Sigmoid colon (tissue), 7 donors: ENCODE results near the gene AFAP1. TPM values are rescaled to one million over a fixed set of nuclear protein-coding genes. Genes with fewer than 3 reads are reported as not detected.

Experiments used
- DNase-seq: peaks from one replicate; pipeline ENCODE4 v3.0.0-alpha.2; 2019
- H3K27ac ChIP-seq, 4 donors: fragments of 200-600 bp; sonication (generic); one replicate each; pipeline ENCODE4 v1.5.1; 2016 to 2019; ENCODE audit warnings: mild to moderate bottlenecking in 1 of 4
- H3K27me3 ChIP-seq, 3 donors: fragments of 200-600 bp; sonication (generic); one replicate each; pipeline ENCODE4 v1.5.1; 2019; ENCODE audit warnings: mild to moderate bottlenecking in 1 of 3
- H3K36me3 ChIP-seq, 4 donors: fragments of 200-600 bp; sonication (generic); one replicate each; pipeline ENCODE4 v1.5.1; 2016 to 2019
- H3K4me1 ChIP-seq, 4 donors: fragments of 200-600 bp; sonication (generic); one replicate each; pipeline ENCODE4 v1.5.1; 2017 to 2019
- H3K4me3 ChIP-seq, 4 donors: fragments of 200-600 bp; sonication (generic); one replicate each; pipeline ENCODE4 v1.5.1; 2017 to 2019; ENCODE audit warnings: mild to moderate bottlenecking in 2 of 4, moderate library complexity in 1 of 4
- H3K9me3 ChIP-seq, 4 donors: fragments of 200-600 bp in 3 of 4; sonication (generic) in 3 of 4; one replicate each; pipeline versions ENCODE4 v1.5.1 to v1.6.1; 2013 to 2019
- EP300 ChIP-seq, 4 donors: sonication (generic); formaldehyde crosslinking; IDR thresholded peaks; one replicate each; pipeline ENCODE4 v1.6.1; 2017; ENCODE audit warnings: antibody characterized with exemption in 4 of 4
- POLR2A ChIP-seq, 2 donors: fragments of 450-650 bp; IDR thresholded peaks; one replicate each; pipeline ENCODE4 v1.6.1; 2016; ENCODE audit warnings: antibody characterized with exemption in 2 of 2, mild to moderate bottlenecking in 2 of 2, moderate library complexity in 2 of 2
- POLR2AphosphoS5 ChIP-seq, 4 donors: sonication (generic); formaldehyde crosslinking; IDR thresholded peaks; one replicate each; pipeline ENCODE4 v1.6.1; 2017; ENCODE audit warnings: antibody characterized with exemption in 4 of 4
- WGBS, 2 donors: extraction: QIAGEN DNeasy Blood & Tissue Kit; methylation state at CpG; one replicate each; pipeline ENCODE4 v1.1.7; 2013; 5-methylcytosine and 5-hydroxymethylcytosine counted together
- intact Hi-C: fragments of 100-400 bp; cut with DNase I; formaldehyde crosslinking; loops from one replicate; pipeline ENCODE4 v1.15.1; 2023
- polyA plus RNA-seq, 3 donors: library from polyadenylated mRNA; stranded (reverse); fragments of 200-250 nt; gene quantifications; one replicate each; pipeline ENCODE4 v1.2.3, GENCODE V29; 2013
- total RNA-seq, 4 donors: library from RNA; depleted of rRNA; stranded (reverse); fragments of >200 nt; gene quantifications; one replicate each; pipeline ENCODE4 v1.1.0, GENCODE V29; 2016
- TF ChIP-seq, protein P1 (sequence below), 4 experiments: fragments of 450-650 bp in 3 of 4; fragments of 200-600 bp in 1 of 4; IDR thresholded peaks; one replicate each; pipeline ENCODE4 v1.5.1; 2016 to 2019; ENCODE audit warnings: antibody characterized with exemption in 4 of 4, mild to moderate bottlenecking in 3 of 4, moderate library complexity in 2 of 4
- donor health status: healthy with polysubstance abuse.
- donor health status: Bipolar disorder and iron deficiency.
- donor health status: healthy.

AFAP1 gene
- total and polyA plus RNA-seq, 7 donors, result 7.6 to 51.3 (median 24.0) TPM

DNA sequence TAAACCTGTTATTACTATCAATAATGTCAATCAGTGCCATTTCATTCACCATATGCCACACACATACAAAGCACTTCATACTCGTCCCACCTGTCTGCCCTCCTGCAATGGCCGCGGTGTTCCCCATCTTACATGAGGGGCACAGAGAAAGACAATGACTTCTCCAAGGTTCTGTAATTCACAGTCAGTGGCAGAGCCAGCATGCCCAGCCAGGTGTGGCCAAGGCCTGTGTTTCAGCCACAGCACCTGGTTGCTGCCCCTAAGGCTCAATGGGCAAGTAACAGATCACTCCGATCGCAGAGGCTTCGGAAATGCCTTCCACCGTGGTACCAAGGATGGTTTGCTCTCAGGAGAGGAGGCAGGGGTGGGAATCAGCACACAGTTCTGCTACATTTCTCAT lies 10.9 kb downstream of the AFAP1 start:
- H3K9me3 ChIP-seq, result no peaks in the 10 kb centered on the region
- 82 to 89% methylated on average over 7 of the region's 7 CpGs for WGBS, 2 donors
- intact Hi-C loops, result loop anchor here (2.0 kb wide), 1 partner anchor 124 kb away; no protein-coding TSS in a partner anchor
- DNase-seq, result peak; percentile 48
- no peaks in the 10 kb centered on the region for H3K36me3 ChIP-seq
- H3K27me3 ChIP-seq, result no peaks in the 10 kb centered on the region
- peaks cover 0 to 57% (median 43%) of the 10 kb centered on the region in 4 donors for H3K4me1 ChIP-seq
- no peak overlapping the region for H3K4me3 ChIP-seq
- H3K27ac ChIP-seq, result peak overlapping the region; percentile 39 to 58 (median 50)
- TF ChIP-seq POLR2A (IDR thresholded peaks at IDR 0.05) (no peak), EP300 (IDR thresholded peaks at IDR 0.05) (no peak), POLR2AphosphoS5 (IDR thresholded peaks at IDR 0.05) (no peak)
- TF ChIP-seq, protein P1, sequence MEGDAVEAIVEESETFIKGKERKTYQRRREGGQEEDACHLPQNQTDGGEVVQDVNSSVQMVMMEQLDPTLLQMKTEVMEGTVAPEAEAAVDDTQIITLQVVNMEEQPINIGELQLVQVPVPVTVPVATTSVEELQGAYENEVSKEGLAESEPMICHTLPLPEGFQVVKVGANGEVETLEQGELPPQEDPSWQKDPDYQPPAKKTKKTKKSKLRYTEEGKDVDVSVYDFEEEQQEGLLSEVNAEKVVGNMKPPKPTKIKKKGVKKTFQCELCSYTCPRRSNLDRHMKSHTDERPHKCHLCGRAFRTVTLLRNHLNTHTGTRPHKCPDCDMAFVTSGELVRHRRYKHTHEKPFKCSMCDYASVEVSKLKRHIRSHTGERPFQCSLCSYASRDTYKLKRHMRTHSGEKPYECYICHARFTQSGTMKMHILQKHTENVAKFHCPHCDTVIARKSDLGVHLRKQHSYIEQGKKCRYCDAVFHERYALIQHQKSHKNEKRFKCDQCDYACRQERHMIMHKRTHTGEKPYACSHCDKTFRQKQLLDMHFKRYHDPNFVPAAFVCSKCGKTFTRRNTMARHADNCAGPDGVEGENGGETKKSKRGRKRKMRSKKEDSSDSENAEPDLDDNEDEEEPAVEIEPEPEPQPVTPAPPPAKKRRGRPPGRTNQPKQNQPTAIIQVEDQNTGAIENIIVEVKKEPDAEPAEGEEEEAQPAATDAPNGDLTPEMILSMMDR (IDR thresholded peaks at IDR 0.05), result no peak

DNA sequence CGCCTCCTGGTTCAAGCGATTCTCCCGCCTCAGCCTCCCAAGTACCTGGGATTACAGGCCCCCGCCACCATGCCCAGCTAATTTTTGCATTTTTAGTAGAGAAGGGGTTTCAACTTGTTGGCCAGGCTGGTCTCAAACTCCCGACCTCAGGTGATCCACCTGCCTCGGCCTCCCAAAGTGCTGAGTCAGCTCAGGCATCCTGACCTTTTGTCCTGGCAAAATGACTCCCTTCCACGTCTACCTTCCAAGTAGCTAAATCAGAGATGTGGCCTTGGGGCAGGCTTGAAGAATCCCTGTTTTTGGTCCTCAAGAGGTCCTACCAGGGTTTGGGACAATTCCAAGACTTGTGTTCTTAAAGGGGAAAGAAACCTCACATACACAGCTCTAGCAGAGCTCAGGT lies 12.8 kb downstream of the AFAP1 start:
- H3K4me3 ChIP-seq, result no peak overlapping the region
- DNase-seq, result peak; percentile 30
- 87 to 92% methylated on average over 7 of the region's 7 CpGs for WGBS, 2 donors
- no peaks in the 10 kb centered on the region for H3K27me3 ChIP-seq
- H3K27ac ChIP-seq, result peak overlapping the region in 1 of 4 donors; percentile 22
- intact Hi-C loops, result no loop called here
- peaks cover 0 to 60% (median 41%) of the 10 kb centered on the region in 4 donors for H3K4me1 ChIP-seq
- no peaks in the 10 kb centered on the region for H3K36me3 ChIP-seq
- TF ChIP-seq EP300 (IDR thresholded peaks at IDR 0.05), result no peak
- no peaks in the 10 kb centered on the region for H3K9me3 ChIP-seq

DNA sequence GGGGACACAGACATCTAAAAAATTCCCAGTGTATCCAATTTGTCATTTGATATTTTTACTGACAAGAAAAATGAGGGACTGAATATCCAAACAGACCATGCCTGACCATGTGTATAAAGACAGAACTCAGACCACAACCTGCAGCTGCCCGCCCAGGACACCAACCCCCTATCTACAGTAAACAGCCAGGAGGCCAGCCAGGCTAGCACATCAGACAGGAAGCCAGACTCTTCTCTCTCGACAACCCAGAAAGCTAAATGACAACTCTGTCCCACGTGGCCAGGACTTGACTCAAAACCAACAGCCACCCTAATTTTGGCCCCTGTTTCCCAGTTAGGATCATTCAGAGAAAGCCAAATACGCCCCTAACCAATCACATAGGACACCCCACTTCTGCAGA lies 15.1 kb downstream of the AFAP1 start:
- peak overlapping the region; percentile 10 to 52 (median 42) for H3K27ac ChIP-seq
- 77 to 81% methylated on average over 4 of the region's 4 CpGs for WGBS, 2 donors
- peaks cover 0 to 51% (median 33%) of the 10 kb centered on the region in 4 donors for H3K4me1 ChIP-seq

DNA sequence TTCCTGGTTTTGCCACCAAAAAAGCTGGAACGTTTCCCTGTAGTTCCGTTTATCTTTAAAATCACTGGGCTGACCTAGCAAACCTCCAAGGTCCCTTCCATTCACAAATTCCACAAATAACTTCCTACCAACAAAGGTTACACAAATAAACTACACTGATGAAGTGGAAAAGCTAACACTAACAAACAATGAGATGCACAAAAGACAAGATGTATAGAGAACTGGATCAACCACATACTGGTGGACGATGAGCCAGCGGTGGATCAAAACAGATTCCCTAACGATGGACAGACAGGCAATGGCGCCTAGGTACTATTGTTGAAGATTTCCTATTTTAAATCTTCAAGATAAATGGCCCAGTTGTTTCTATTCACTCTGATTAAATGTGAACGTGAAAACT lies 15.5 kb downstream of the AFAP1 start:
- no peak for DNase-seq
- no peak overlapping the region for H3K4me3 ChIP-seq
- no peaks in the 10 kb centered on the region for H3K27me3 ChIP-seq
- H3K4me1 ChIP-seq, result peaks cover 0 to 51% (median 33%) of the 10 kb centered on the region in 4 donors
- H3K27ac ChIP-seq, result peak overlapping the region; percentile 10 to 52 (median 42)
- whole genome bisulfite sequencing, 2 donors, result 74 to 80% methylated on average over 7 of the region's 7 CpGs
- no peaks in the 10 kb centered on the region for H3K9me3 ChIP-seq
- no peak for TF ChIP-seq POLR2AphosphoS5 (IDR thresholded peaks at IDR 0.05)
- no peak for TF ChIP-seq POLR2A (IDR thresholded peaks at IDR 0.05)
- TF ChIP-seq, protein P1 (IDR thresholded peaks at IDR 0.05), result no peak
- no peak for TF ChIP-seq EP300 (IDR thresholded peaks at IDR 0.05)
- intact Hi-C loops, result no loop called here
- H3K36me3 ChIP-seq, result no peaks in the 10 kb centered on the region

More for the DNA sequence above, 15.1 kb downstream of the AFAP1 start:
- TF ChIP-seq EP300 (IDR thresholded peaks at IDR 0.05) (no peak), POLR2AphosphoS5 (IDR thresholded peaks at IDR 0.05) (no peak), POLR2A (IDR thresholded peaks at IDR 0.05) (no peak)
- TF ChIP-seq, protein P1 (IDR thresholded peaks at IDR 0.05), result no peak
- intact Hi-C loops, result no loop called here
- no peaks in the 10 kb centered on the region for H3K27me3 ChIP-seq
- DNase-seq, result peak; percentile 41
- no peaks in the 10 kb centered on the region for H3K36me3 ChIP-seq
- no peak overlapping the region for H3K4me3 ChIP-seq
- H3K9me3 ChIP-seq, result no peaks in the 10 kb centered on the region

DNA sequence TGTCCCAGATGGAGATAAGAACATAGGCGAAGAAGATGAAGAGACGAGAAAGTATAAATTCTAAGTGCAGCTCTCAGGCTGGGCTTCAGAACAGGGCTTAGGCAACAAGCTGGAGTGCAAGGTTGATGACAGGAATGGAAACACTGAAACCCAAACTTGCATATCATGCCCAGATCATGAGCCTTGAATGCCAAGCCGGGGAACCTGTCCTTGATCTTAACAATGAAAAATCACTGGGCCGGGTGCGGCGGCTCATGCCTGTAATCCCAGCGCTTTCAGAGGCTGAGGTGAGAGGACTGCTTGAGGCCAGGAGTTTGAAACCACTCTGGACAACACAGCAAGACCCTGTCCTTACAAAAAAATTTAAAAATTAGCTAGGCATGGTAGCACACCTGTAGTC lies 17.2 kb downstream of the AFAP1 start:
- H3K9me3 ChIP-seq, result no peaks in the 10 kb centered on the region
- H3K4me1 ChIP-seq, result peaks cover 0 to 59% (median 42%) of the 10 kb centered on the region in 4 donors
- no peaks in the 10 kb centered on the region for H3K36me3 ChIP-seq
- no peak for DNase-seq
- no peaks in the 10 kb centered on the region for H3K27me3 ChIP-seq
- H3K4me3 ChIP-seq, result no peak overlapping the region
- WGBS, 2 donors, result 96% methylated on average over 7 of the region's 7 CpGs
- no peak overlapping the region for H3K27ac ChIP-seq
- TF ChIP-seq, protein P1 (IDR thresholded peaks at IDR 0.05), result no peak
- TF ChIP-seq POLR2A (IDR thresholded peaks at IDR 0.05) (no peak), POLR2AphosphoS5 (IDR thresholded peaks at IDR 0.05) (no peak), EP300 (IDR thresholded peaks at IDR 0.05) (no peak)
- intact Hi-C loops, result no loop called here
